Measurements from ENCODE around the gene RGS10.

DNA sequence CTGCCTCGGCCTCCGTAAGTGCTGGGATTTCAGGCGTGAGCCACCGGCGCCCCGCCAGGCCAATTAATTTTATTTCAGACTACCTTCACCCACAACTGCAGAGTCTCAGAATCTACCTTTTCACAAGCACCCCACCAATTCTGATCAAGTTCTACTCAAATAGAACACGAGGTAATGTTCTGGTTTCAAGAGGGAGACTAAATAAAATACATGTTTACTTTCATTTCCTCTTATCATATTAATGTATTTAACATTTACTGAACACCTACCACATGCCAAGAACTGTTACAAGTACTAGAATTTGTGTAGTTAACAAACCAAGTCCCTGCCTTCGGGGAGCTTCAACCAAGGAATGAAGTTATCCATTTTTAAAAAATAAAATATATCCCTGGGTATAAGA, 25.5 kb upstream of the RGS10 start:
- TF ChIP-seq EZH2 (IDR thresholded peaks at IDR 0.05; ENCODE audit: insufficient read depth, poor library complexity, severe bottlenecking) = no peak
- TF ChIP-seq EZH2phosphoT487 (IDR thresholded peaks at IDR 0.05; ENCODE audit: insufficient read depth, low read depth) = no peak

All from GM23248 (cell line).